ENCODE data around the gene IP6K1.

IP6K1 gene

DNA sequence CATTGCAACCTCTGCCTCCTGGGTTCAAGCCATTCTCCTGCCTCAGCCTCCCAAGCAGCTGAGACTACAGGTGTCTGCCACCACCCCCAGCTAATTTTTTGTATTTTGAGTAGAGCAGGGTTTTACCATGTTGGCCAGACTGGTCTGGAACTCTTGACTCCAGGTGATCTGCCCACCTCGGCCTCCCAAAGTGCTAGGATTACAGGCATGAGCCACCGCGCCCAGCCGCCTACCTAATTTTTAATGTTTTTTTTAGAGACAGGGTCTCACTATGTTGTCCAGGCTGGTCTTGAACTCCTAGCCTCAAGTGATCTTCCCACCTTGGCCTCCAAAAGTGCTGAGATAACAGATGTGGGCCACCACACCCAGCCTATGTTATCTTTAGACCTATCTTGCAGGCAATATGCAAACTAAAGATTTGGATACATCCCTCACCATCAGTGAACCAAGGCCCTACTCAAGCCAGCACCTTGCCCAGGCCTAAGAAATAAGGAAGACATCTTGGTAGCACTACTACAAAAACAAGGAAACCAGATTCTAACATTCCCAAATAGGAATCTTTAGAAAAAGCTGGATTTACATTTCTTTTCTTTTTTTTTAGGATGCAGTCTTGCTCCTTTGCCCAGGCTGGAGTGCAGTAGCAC is 56.3 kb downstream of the IP6K1 start:
- DNase-seq (ENCODE audit: low read depth): no peak
- TF ChIP-seq, protein P1, sequence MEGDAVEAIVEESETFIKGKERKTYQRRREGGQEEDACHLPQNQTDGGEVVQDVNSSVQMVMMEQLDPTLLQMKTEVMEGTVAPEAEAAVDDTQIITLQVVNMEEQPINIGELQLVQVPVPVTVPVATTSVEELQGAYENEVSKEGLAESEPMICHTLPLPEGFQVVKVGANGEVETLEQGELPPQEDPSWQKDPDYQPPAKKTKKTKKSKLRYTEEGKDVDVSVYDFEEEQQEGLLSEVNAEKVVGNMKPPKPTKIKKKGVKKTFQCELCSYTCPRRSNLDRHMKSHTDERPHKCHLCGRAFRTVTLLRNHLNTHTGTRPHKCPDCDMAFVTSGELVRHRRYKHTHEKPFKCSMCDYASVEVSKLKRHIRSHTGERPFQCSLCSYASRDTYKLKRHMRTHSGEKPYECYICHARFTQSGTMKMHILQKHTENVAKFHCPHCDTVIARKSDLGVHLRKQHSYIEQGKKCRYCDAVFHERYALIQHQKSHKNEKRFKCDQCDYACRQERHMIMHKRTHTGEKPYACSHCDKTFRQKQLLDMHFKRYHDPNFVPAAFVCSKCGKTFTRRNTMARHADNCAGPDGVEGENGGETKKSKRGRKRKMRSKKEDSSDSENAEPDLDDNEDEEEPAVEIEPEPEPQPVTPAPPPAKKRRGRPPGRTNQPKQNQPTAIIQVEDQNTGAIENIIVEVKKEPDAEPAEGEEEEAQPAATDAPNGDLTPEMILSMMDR (conservative IDR thresholded peaks at IDR 0.05; ENCODE audit: low read depth, low read length): no peak

DNA sequence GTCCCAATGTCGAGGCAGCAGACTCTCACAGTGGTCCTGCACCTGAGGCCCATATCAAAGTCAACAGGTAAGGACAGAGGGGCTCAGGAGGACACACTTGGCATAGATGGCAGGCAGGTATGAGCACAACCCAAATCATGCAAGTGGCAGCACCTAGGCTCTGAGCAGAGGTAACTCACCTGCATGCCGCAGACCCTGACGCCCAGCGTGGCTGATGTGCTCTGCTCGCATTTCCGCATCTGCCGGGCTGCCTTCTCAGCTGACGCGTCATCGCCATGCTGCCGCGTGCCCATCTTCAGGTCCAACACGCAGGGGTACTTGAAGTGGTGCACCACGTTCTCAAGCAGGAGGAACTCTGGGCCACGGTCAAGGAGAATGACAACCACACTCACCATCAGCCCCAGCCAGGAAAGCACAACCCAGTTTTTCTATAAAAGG is 58.4 kb downstream of the IP6K1 start:
- DNase-seq (ENCODE audit: low read depth): no peak
- TF ChIP-seq, protein P1 (conservative IDR thresholded peaks at IDR 0.05; ENCODE audit: low read depth, low read length): no peak
- H3K4me3 ChIP-seq (ENCODE audit: low read depth, low read length): no peak overlapping the region

More for the DNA sequence above, 56.3 kb downstream of the IP6K1 start:
- H3K4me3 ChIP-seq (ENCODE audit: low read depth, low read length): no peak overlapping the region

DNA sequence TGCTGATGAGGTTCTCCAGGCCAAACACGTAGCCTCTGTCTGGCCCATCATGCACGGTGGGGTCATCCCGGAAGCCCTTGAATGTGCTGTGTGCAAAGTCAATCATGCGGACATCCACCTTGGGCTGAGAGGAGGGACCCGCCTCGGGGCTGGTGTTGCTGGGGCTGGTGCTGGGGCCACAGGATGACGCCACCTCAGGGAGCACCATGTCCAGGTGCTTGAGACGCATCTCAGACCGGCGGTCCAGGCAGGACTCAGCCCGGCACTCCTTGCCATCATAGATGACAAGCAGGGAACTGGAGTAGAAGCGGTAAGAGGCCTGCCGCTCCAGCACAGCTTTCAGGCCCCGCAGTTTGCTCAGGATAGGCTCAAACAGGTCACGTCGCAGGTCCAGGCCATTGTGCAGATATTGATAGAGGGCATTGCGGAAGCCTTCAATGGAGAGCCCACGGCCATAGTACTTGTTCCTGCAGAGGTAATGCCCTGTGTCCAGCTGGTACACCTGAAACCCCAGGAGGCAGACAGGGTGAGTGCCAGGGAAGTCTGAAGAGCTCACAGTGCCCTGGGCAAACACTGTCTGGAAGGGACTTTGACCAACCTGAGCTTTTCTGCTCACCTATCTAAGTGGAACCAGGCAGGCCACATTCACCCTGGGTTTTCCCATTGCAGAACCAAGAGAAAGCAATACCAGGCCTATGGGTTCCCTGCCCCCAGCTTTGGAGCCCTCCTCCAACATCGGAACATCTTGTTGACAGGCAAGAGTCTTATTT is 59.0 kb downstream of the IP6K1 start:
- H3K4me3 ChIP-seq (ENCODE audit: low read depth, low read length): no peak overlapping the region
- DNase-seq (ENCODE audit: low read depth): no peak
- TF ChIP-seq, protein P1 (conservative IDR thresholded peaks at IDR 0.05; ENCODE audit: low read depth, low read length): no peak

GRCh38 chr3:49725906-49726681 is 60.2 kb downstream of the IP6K1 start:
- TF ChIP-seq, protein P1 (conservative IDR thresholded peaks at IDR 0.05; ENCODE audit: low read depth, low read length): no peak
- no peak overlapping the region for H3K4me3 ChIP-seq (ENCODE audit: low read depth, low read length)
- DNase-seq (ENCODE audit: low read depth): no peak

DNA sequence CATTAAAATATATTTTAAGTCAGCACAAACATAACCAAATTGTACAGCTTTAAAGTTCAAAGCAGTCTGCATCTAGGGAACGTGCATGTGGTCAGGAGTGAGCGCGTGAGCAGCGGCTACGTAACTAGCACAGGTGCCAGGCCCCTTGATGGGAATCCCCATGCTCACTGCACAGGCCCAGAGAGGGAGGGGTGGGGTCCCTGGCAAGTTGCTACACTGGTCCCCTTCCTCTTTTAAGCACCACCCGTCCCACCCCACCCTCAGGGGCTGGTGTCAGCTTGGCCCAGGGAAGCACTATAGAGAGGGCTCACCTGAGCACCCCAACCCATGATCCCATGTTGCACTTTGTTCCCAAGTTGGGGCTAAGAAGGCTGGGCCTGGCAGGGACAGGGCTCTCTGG is 61.8 kb downstream of the IP6K1 start:
- TF ChIP-seq, protein P1 (conservative IDR thresholded peaks at IDR 0.05; ENCODE audit: low read depth, low read length): no peak
- no peak for DNase-seq (ENCODE audit: low read depth)

DNA sequence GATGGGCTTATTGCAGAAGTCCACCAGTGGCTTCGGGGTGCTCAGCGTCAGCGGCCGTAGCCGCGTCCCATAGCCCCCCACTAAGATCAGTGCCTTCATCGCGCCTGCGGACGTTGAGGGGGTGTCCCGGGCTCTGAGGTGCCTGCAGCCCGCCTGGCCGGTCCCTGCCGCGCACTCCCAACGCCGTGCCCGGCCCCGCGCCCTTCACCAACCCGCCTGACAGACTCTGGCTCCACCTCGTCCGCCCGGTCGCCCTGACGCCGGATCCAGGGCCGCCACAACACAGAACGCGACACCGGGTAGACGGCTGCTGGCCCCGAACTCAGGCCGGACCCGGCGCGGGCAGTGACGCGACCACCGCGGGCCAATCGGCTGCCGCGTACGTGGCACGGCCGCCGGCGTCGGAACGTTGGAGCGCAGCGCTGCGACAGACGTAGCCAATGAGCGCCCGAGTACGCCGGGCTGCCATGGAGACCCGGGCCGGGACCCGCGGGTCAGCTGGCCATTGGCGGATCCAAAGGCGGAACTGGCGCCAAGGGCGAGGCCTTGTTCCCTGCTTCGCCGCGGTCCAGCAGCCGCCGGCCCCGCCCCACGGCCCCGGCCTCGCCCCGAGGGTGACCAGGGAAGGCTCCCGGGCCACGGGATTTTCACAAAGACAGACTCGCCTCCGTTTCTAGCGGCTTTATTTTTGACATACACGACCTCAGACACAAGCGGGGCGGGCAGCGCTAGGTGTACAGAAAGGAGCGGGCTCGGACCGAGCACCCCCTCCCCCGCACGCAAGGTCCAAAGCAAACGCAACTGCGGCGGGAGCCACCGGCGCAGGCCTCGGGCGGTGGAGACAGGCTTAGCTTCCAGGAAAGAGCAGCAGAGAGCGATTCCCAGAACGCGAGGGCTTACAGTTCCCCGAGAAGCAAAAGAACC is 62.5 kb downstream of the IP6K1 start, which contains the start of gene GMPPB:
Gene GMPPB (minus strand): TSS at position 324 of the 924 bp plus-strand sequence. CDS start 225 bp downstream, at position 99.
- peak within 1 kb of the TSS; percentile 79 for H3K4me3 ChIP-seq (ENCODE audit: low read depth, low read length)
- DNase-seq (ENCODE audit: low read depth): peak; percentile 98
- TF ChIP-seq, protein P1 (conservative IDR thresholded peaks at IDR 0.05; ENCODE audit: low read depth, low read length): no peak

More for the DNA sequence above, 61.8 kb downstream of the IP6K1 start:
- peak overlapping the region; percentile 79 for H3K4me3 ChIP-seq (ENCODE audit: low read depth, low read length)
